Kidney epithelial cell (primary cell): ENCODE results near the gene PLEKHG3. TPM values are rescaled to one million over a fixed set of nuclear protein-coding genes. Genes with fewer than 3 reads are reported as not detected.

Experiments
- DNase-seq: peaks from one replicate; pipeline ENCODE4 v3.0.0-alpha.2; 2010; ENCODE audit warnings: low read depth
- H3K27me3 ChIP-seq: 2 replicates; pipeline ENCODE4 v1.6.0; 2011; ENCODE audit warnings: low read length; ENCODE audit not compliant: control insufficient read depth, insufficient read depth
- H3K36me3 ChIP-seq: 2 replicates; pipeline ENCODE4 v1.5.1; 2011; ENCODE audit warnings: low read length; ENCODE audit not compliant: control insufficient read depth, insufficient read depth
- H3K4me3 ChIP-seq: 2 replicates; pipeline ENCODE4 v1.5.1; 2011; ENCODE audit warnings: low read depth, mild to moderate bottlenecking, control low read depth, low read length
- CTCF ChIP-seq: IDR thresholded peaks from 2 replicates; pipeline ENCODE4 v1.5.1; 2011; ENCODE audit warnings: mild to moderate bottlenecking, moderate library complexity, low read length, control low read depth, inconsistent platforms; ENCODE audit not compliant: insufficient read depth, poor library complexity, severe bottlenecking
- total RNA-seq: library from RNA; depleted of rRNA; stranded (reverse); fragments of >200 nt; gene quantifications from 2 replicates; pipeline ENCODE4 v1.2.3, GENCODE V29; 2015

The PLEKHG3 gene
- total RNA-seq, 1 donor from 2014 or later = 136 TPM

GRCh38 chr14:64676410-64677008, 27.7 kb upstream of the PLEKHG3 start:
- DNase-seq = no peak
- Histone ChIP-seq H3K36me3 (no peaks in the 10 kb centered on the region), H3K27me3 (no peaks in the 10 kb centered on the region), H3K4me3 (no peak overlapping the region)
- no peak for TF ChIP-seq CTCF

- no peaks in the 10 kb centered on the region for H3K36me3 ChIP-seq
- no peaks in the 10 kb centered on the region for H3K27me3 ChIP-seq
- no peak for TF ChIP-seq CTCF
- DNase-seq = peak; percentile 72
- no peak overlapping the region for H3K4me3 ChIP-seq
Measured at GRCh38 chr14:64680013-64680713, 24.1 kb upstream of the PLEKHG3 start.

GRCh38 chr14:64680714-64681065, 23.5 kb upstream of the PLEKHG3 start:
- DNase-seq = no peak
- no peaks in the 10 kb centered on the region for H3K27me3 ChIP-seq
- H3K36me3 ChIP-seq = no peaks in the 10 kb centered on the region
- no peak overlapping the region for H3K4me3 ChIP-seq
- TF ChIP-seq CTCF = no peak

GRCh38 chr14:64681796-64682710, 22.2 kb upstream of the PLEKHG3 start:
- Histone ChIP-seq H3K36me3 (no peaks in the 10 kb centered on the region), H3K27me3 (no peaks in the 10 kb centered on the region), H3K4me3 (no peak overlapping the region)
- TF ChIP-seq CTCF = peak; percentile 7
- no peak for DNase-seq

- no peak for TF ChIP-seq CTCF
- no peak for DNase-seq
- H3K4me3 ChIP-seq = no peak overlapping the region
- no peaks in the 10 kb centered on the region for H3K27me3 ChIP-seq
- no peaks in the 10 kb centered on the region for H3K36me3 ChIP-seq
Measured at GRCh38 chr14:64682843-64683242, 21.4 kb upstream of the PLEKHG3 start.
